Hepatocyte (in vitro differentiated cells): Measurements from ENCODE around the gene KCNJ15. TPM values are rescaled to one million over a fixed set of nuclear protein-coding genes. Genes with fewer than 3 reads are reported as not detected.

ENCODE experiments used
- DNase-seq: peaks from one replicate; pipeline ENCODE4 v3.0.0-alpha.2; 2016; ENCODE audit warnings: low spot score
- H2AFZ ChIP-seq: fragments of 200-600 bp; sonication (generic); 2 replicates; pipeline ENCODE4 v1.6.0; 2016; ENCODE audit warnings: antibody characterized with exemption, mild to moderate bottlenecking
- H3K27ac ChIP-seq: fragments of 200-600 bp; sonication (generic); 2 replicates; pipeline ENCODE4 v1.5.1; 2016; ENCODE audit warnings: mild to moderate bottlenecking
- H3K27me3 ChIP-seq: fragments of 200-600 bp; sonication (generic); 2 replicates; pipeline ENCODE4 v1.6.1; 2016
- H3K36me3 ChIP-seq: fragments of 200-600 bp; sonication (generic); replicated peaks from 2 replicates; pipeline ENCODE4 v1.5.1; 2016; ENCODE audit warnings: low read depth; ENCODE audit not compliant: insufficient read depth
- H3K4me1 ChIP-seq: fragments of 200-600 bp; sonication (generic); 2 replicates; pipeline ENCODE4 v1.5.1; 2016; ENCODE audit warnings: mild to moderate bottlenecking, moderate library complexity; ENCODE audit not compliant: insufficient read depth
- H3K4me2 ChIP-seq: fragments of 200-600 bp; sonication (generic); 2 replicates; pipeline ENCODE4 v1.6.0; 2016
- H3K4me3 ChIP-seq: fragments of 200-600 bp; sonication (generic); 2 replicates; pipeline ENCODE4 v1.5.1; 2016; ENCODE audit warnings: mild to moderate bottlenecking
- H3K79me2 ChIP-seq: fragments of 200-600 bp; sonication (generic); 2 replicates; pipeline ENCODE4 v1.6.0; 2017; ENCODE audit warnings: mild to moderate bottlenecking
- H3K9me2 ChIP-seq: fragments of 200-600 bp; sonication (generic); replicated peaks from 2 replicates; pipeline ENCODE4 v1.6.0; 2017; ENCODE audit warnings: mild to moderate bottlenecking; ENCODE audit not compliant: insufficient read depth
- H3K9me3 ChIP-seq: fragments of 200-600 bp; sonication (generic); 2 replicates; pipeline ENCODE4 v1.5.1; 2016; ENCODE audit warnings: low read depth, mild to moderate bottlenecking
- H4K20me1 ChIP-seq: fragments of 200-600 bp; sonication (generic); 2 replicates; pipeline ENCODE4 v1.6.0; 2016; ENCODE audit warnings: mild to moderate bottlenecking; ENCODE audit not compliant: insufficient read depth, poor library complexity, severe bottlenecking
- EZH2 ChIP-seq: fragments of 200-600 bp; sonication (generic); IDR thresholded peaks from 2 replicates; pipeline ENCODE4 v1.6.1; 2016; ENCODE audit warnings: antibody characterized with exemption, mild to moderate bottlenecking, borderline replicate concordance
- EZH2phosphoT487 ChIP-seq: fragments of 200-600 bp; sonication (generic); IDR thresholded peaks from one replicate; pipeline ENCODE4 v1.6.1; 2018; ENCODE audit warnings: antibody characterized with exemption, mild to moderate bottlenecking, low read depth, moderate library complexity; ENCODE audit not compliant: unreplicated experiment, severe bottlenecking
- WGBS: methylation state at CpG from one replicate; pipeline ENCODE4 v1.1.6; 2016; ENCODE audit warnings: low lambda C conversion rate; ENCODE audit errors: missing lambda C conversion rate; 5-methylcytosine and 5-hydroxymethylcytosine counted together
- polyA plus RNA-seq: library from polyadenylated mRNA; unstranded; fragments of >200 nt; fragmentation: Nextera tagmentation; extraction: Ambion mirVana; gene quantifications from 2 replicates; pipeline ENCODE4 v1.2.1, GENCODE V29; 2016
- total RNA-seq: library from RNA; depleted of rRNA; stranded (reverse); fragments of >200 nt; gene quantifications from 2 replicates; pipeline ENCODE4 v1.2.3, GENCODE V29; 2014
- TF ChIP-seq, protein P1 (sequence below): fragments of 200-600 bp; sonication (generic); IDR thresholded peaks from 2 replicates; pipeline ENCODE4 v1.5.1; 2016; ENCODE audit warnings: antibody characterized with exemption, mild to moderate bottlenecking; ENCODE audit not compliant: poor library complexity

The KCNJ15 gene
- total and polyA plus RNA-seq, 2 experiments from 2014 or later, result 0.43 to 0.88 TPM

- TF ChIP-seq, protein P1, sequence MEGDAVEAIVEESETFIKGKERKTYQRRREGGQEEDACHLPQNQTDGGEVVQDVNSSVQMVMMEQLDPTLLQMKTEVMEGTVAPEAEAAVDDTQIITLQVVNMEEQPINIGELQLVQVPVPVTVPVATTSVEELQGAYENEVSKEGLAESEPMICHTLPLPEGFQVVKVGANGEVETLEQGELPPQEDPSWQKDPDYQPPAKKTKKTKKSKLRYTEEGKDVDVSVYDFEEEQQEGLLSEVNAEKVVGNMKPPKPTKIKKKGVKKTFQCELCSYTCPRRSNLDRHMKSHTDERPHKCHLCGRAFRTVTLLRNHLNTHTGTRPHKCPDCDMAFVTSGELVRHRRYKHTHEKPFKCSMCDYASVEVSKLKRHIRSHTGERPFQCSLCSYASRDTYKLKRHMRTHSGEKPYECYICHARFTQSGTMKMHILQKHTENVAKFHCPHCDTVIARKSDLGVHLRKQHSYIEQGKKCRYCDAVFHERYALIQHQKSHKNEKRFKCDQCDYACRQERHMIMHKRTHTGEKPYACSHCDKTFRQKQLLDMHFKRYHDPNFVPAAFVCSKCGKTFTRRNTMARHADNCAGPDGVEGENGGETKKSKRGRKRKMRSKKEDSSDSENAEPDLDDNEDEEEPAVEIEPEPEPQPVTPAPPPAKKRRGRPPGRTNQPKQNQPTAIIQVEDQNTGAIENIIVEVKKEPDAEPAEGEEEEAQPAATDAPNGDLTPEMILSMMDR, result no peak
- TF ChIP-seq EZH2 (no peak), EZH2phosphoT487 (no peak)
- Histone ChIP-seq H3K4me2 (no peak overlapping the region), H3K36me3 (no peaks in the 10 kb centered on the region), H2AFZ (no peak overlapping the region), H3K9me3 (no peaks in the 10 kb centered on the region), H3K27me3 (no peaks in the 10 kb centered on the region), H4K20me1 (no peaks in the 10 kb centered on the region), H3K4me3 (no peak overlapping the region), H3K4me1 (peaks cover 7% of the 10 kb centered on the region), H3K27ac (no peak overlapping the region), H3K9me2 (no peaks in the 10 kb centered on the region), H3K79me2 (no peaks in the 10 kb centered on the region)
- WGBS, result 93% methylated on average over 6 of the region's 6 CpGs
- DNase-seq, result no peak
Measured at GRCh38 chr21:38311765-38312164, 55.0 kb downstream of the KCNJ15 start.

- no peak for TF ChIP-seq EZH2phosphoT487
- TF ChIP-seq, protein P1, result no peak
- no peak for TF ChIP-seq EZH2
- H3K4me3 ChIP-seq, result no peak overlapping the region
- no peaks in the 10 kb centered on the region for H3K27me3 ChIP-seq
- no peaks in the 10 kb centered on the region for H3K36me3 ChIP-seq
- H3K4me1 ChIP-seq, result peaks cover 3% of the 10 kb centered on the region
- no peak overlapping the region for H3K4me2 ChIP-seq
- no peaks in the 10 kb centered on the region for H3K9me3 ChIP-seq
- no peak overlapping the region for H2AFZ ChIP-seq
- H4K20me1 ChIP-seq, result no peaks in the 10 kb centered on the region
- DNase-seq, result no peak
- no peaks in the 10 kb centered on the region for H3K79me2 ChIP-seq
- H3K9me2 ChIP-seq, result no peaks in the 10 kb centered on the region
- H3K27ac ChIP-seq, result no peak overlapping the region
- 76% methylated on average over 1 of the region's 1 CpG for WGBS
Measured at GRCh38 chr21:38312822-38313221, 56.0 kb downstream of the KCNJ15 start.

GRCh38 chr21:38314558-38314957 lies 57.8 kb downstream of the KCNJ15 start:
- no peak overlapping the region for H3K4me2 ChIP-seq
- H3K27ac ChIP-seq, result no peak overlapping the region
- TF ChIP-seq, protein P1, result no peak
- H3K9me3 ChIP-seq, result no peaks in the 10 kb centered on the region
- H3K4me1 ChIP-seq, result peaks cover 3% of the 10 kb centered on the region
- H2AFZ ChIP-seq, result no peak overlapping the region
- no peaks in the 10 kb centered on the region for H3K27me3 ChIP-seq
- no peaks in the 10 kb centered on the region for H3K36me3 ChIP-seq
- no peaks in the 10 kb centered on the region for H4K20me1 ChIP-seq
- H3K9me2 ChIP-seq, result no peaks in the 10 kb centered on the region
- 84% methylated on average over 3 of the region's 3 CpGs for WGBS
- no peak overlapping the region for H3K4me3 ChIP-seq
- no peak for DNase-seq
- no peaks in the 10 kb centered on the region for H3K79me2 ChIP-seq

GRCh38 chr21:38315122-38315521 lies 58.3 kb downstream of the KCNJ15 start:
- Histone ChIP-seq H3K9me3 (no peaks in the 10 kb centered on the region), H3K27me3 (no peaks in the 10 kb centered on the region), H3K4me1 (peaks cover 3% of the 10 kb centered on the region), H3K79me2 (no peaks in the 10 kb centered on the region), H3K4me2 (no peak overlapping the region), H3K9me2 (no peaks in the 10 kb centered on the region), H4K20me1 (no peaks in the 10 kb centered on the region), H2AFZ (no peak overlapping the region), H3K27ac (no peak overlapping the region), H3K36me3 (no peaks in the 10 kb centered on the region), H3K4me3 (no peak overlapping the region)
- TF ChIP-seq EZH2phosphoT487 (no peak), EZH2 (no peak)
- TF ChIP-seq, protein P1, result no peak
- WGBS, result 77% methylated on average over 2 of the region's 2 CpGs
- no peak for DNase-seq
